HG02623 (cell line): ENCODE data around the gene SPATA32.
"Not testable (repeated sequence)": the region's sequence is repeated elsewhere in the genome, so short reads cannot be mapped to it uniquely, and the experiment has no call there.

ENCODE experiments used
- ATAC-seq: cut with Tn5 transposase; IDR thresholded peaks from one replicate; pipeline ENCODE4 v1.9.1; 2021; ENCODE audit warnings: moderate library complexity; ENCODE audit not compliant: unreplicated experiment

SPATA32 gene

GRCh38 chr17:45273551-45273957, 11.7 kb upstream of the SPATA32 start:
- no peak for ATAC-seq

- ATAC-seq = no peak
Observed at GRCh38 chr17:45271603-45272002, 9.7 kb upstream of the SPATA32 start.

GRCh38 chr17:45270828-45271418, 9.0 kb upstream of the SPATA32 start:
- no peak for ATAC-seq

GRCh38 chr17:45269912-45270311, 8.0 kb upstream of the SPATA32 start:
- no peak for ATAC-seq

- ATAC-seq = no peak
Observed at GRCh38 chr17:45267436-45268055, 5.7 kb upstream of the SPATA32 start.

GRCh38 chr17:45266372-45266926, 4.6 kb upstream of the SPATA32 start:
- ATAC-seq = no peak

DNA sequence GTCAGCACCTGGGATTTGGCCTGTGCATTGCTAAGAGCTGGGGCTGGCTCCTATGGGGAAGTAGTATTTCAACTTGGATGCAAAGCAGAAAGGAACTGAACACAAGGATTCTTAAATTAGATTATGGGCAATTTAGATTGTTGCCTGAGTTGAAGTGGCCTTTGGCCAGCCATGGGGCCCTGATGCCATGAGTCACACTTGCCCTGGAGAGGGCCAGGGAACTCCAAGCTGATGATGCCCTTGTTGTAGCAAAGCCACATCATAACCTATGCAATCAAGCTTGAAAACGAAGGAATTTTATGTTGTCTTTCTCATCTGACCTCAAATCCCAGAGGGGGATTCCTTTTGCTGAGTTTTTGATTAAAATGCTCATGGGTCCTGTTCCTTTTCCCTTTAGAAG, 3.9 kb upstream of the SPATA32 start:
- no peak for ATAC-seq

- no peak for ATAC-seq
Observed at GRCh38 chr17:45264988-45265387, 3.1 kb upstream of the SPATA32 start.

DNA sequence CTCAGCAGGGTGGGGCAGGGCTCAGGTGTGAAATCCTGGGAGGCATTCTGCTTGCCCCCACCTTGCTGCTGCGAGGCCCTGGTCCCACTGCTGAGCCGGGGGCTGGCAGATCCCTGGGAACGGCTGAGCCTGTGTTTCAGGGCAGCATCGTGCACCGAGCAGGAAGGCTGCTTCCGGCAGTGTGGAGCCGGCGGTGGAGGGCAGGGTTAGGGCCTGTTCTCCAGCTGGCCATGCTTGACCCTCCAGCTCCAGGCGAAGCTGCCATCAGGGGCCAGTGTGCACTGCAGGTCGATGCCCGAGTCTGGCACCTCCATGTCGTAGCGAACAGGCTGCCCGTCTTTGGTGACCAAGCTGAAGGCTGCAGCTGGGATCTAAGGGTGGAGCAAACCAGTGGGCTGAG, 2.5 kb upstream of the SPATA32 start:
- ATAC-seq = no peak

DNA sequence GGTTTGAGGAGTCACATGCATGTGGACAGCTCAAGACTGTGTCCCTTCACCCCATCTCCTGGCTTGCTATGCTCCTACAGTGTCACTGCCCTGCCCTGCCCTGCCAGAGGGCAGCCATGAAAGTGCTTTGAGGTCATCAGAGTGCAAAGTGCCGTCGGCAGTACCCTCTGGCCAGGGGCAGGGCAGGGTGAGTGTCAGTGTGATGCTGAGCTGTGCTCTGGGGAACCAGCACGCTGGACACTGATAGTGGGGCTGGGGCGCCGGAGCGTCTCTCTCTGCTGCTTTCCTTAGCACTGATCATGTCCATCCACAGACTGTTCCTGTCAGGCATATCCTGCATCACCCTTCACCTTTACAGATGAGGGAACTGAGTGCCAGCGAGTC, 1.6 kb upstream of the SPATA32 start:
- ATAC-seq = no peak

DNA sequence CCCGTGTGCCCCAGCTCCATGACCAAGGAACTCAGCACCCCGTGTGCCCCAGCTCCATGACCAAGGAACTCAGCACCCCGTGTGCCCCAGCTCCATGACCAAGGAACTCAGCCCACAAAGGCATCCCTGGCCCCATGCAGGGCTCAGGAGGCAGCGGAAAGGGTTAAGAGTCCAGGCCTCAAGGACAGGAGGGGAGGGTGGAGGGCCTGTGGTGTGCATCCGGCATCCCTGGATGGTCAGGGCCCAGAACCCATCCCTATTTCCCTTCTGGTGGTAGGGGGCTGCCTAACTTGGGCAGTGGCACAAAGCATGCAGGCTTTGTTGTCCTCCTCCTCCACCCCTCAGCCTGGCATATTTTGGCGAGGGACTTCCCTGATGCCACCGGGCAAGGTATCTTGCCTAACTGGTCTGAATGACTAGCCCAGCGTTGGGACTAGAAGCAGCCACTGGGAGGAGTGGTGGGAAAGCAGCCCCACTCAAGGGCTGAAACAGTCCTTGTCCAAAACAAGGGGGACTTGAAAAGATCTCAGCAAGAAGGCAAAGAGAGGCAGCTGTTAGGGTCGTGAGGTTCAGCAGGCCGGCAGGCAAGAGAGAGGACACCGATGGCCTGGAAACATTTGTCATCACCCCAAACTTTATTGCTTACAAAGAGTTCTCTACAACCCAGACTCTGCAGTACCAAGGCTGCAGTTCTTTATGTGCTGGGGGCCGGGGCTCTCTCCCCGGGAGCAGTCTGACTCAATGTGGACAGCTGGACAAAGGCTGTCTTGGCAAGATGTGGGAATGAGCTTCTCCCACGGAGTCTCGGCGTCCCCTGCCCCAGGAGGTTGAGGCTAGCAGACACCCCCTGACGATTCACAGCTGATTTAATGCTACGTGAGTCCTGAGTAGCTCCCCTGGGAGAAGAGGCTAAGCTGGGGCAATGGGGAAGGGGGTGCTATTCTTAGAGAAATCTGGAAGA, 902 bp upstream of the SPATA32 start:
- no peak for ATAC-seq

DNA sequence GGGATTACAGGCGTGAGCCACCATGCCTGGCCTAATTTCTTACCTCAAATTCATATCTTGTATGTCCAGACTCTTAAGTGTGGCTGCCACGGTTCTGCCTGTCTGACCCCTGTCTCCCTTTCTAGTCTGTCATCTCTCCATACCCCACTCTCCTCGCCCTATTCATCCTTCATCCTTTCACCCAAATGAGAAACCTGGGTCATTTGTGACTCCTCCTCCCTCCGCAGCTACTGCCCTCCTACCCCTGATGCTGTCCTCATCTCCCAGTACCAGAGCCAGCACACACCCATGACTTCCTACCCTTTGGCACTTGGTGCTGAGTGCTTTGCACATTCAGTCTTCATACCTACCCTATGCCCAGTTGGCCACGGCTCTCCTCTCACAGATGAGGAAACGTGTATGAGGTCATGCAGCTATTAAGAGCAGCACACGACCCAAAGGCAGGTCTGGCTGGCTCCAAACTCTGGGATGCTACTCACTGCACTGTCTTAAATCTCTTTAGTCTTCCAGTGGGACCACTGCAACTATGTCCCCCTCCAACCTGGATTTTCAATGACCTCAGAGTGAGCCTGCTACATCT, 1.6 kb downstream of the SPATA32 start:
- no peak for ATAC-seq

DNA sequence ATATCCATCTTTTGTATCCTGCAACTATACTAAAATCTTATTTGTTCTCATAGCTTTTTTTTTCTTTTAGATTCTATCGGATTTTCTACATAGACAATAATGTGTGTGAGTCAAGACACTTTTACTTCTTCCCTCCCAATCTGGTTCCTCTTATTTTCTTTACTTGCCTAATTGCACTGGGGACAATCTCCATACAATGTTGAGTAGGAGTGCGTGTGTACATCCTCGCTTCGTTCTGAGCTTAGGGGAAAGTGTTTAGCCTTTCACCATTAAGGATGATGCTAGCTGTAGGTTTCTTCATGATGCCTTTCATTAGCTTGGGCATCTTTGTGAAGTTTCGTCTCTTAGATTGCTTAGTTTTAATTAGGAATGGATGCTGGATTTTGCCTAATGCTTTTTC, 2.9 kb downstream of the SPATA32 start:
- ATAC-seq = no peak

- ATAC-seq = no peak
Observed at GRCh38 chr17:45257115-45257514, 4.8 kb downstream of the SPATA32 start.

GRCh38 chr17:45256114-45256966, 5.6 kb downstream of the SPATA32 start:
- ATAC-seq = no peak

DNA sequence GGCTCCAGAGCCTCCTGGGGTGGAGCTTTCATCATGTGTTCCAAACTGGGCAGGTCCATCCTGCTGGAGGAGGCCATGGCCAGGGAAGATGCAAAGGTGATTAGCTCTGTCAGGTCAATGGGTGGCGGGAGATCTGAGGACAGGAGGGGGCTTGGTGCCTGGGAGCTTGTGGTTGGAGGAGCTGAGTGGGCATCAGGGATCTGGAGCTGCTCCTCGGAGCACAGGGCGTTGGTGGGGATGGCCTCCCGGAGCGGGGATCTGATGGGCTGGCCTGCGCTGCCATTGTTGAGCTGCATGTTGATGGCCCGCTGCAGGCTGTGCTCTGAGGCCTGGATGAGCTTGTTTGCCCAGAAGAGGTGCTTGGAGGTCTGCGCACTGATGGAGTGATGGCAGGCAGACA, 6.5 kb downstream of the SPATA32 start:
- ATAC-seq = no peak

DNA sequence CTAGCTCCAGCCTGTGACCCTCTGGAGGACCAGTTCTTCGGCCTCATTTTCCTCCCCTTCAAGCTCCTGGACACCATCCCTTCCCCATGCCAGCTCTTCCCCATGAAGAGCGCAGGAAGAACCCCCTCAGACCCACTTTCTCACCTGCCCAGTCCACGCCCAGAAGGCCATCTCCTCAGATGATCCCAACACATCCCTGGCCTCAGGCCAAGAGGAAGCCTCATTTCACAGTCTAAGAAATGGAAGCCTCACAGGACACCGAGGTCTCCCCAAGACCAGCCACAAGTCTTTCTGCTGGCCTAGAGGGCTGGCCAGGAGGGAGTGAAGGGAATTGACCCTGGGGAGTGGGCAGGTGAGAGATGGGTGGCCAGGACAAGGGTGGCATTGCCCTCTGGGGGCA, 8.0 kb downstream of the SPATA32 start:
- ATAC-seq = no peak

DNA sequence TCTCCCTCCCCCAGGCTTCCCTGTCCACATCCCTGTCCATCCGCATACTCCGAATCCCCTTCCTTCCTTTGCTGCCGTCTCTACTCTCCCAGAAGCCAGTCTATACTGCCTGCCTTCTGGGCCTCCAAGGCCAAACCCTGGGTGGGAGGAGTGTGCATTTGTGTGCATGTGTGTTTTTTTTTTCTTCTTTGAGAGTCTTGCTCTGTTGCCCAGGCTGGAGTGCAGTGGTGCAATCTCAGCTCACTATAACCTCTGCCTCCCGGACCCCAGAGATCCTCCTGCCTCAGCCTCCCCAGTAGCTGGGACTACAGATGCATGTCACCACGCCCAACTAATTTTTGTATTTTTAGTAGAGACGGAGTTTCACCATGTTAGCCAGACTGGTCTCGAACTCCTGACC, 8.7 kb downstream of the SPATA32 start:
- ATAC-seq = not testable (repeated sequence)

DNA sequence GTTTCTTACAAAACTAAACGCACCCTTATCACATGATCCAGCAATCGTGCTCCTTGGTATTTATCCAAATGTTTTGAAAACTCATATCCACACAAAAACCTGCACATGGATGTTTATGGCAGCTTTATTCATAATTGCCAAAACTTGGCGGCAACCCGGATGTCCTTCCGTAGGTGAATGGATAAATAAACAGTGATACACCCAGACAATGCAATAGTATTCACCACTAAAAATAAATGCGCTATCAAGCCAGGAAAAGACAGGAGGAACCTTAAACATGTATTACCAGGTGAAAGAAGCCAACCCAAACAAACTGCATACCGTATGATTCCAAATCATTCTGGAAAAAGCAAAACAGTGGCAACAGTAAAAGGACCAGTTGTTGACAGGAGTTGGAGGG, 10.0 kb downstream of the SPATA32 start:
- no peak for ATAC-seq
